ENCODE data around the gene SLC26A6.

GRCh38 chr3:48629894-48630293, 5.4 kb downstream of the SLC26A6 start:
- TF ChIP-seq POLR2AphosphoS5 (IDR thresholded peaks at IDR 0.05; ENCODE audit: low read depth, low read length) (no peak), CTCF (IDR thresholded peaks at IDR 0.05) (no peak), REST (IDR thresholded peaks at IDR 0.05; ENCODE audit: insufficient read depth in 1 of 2, low read depth in 2 of 2, low read length in 1 of 2) (no peak), SIN3A (IDR thresholded peaks at IDR 0.05; ENCODE audit: borderline replicate concordance, insufficient read depth, low read depth, low read length) (no peak), TCF7L2 (IDR thresholded peaks at IDR 0.05; ENCODE audit: low read depth, low read length) (no peak)
